Keratinocyte (primary cell): ENCODE measurements around the gene LRP3.

ENCODE experiments used
- CTCF ChIP-seq, 3 experiments: IDR thresholded peaks in 1 of 3; conservative IDR thresholded peaks in 1 of 3; optimal IDR thresholded peaks in 1 of 3; 2 replicates in 2 of 3; 3 replicates in 1 of 3; pipeline versions ENCODE3 to v1.5.1; 2011; ENCODE audit warnings: low read length in 3 of 3, mild to moderate bottlenecking in 3 of 3, moderate library complexity in 2 of 3, control low read depth in 1 of 3, inconsistent platforms in 1 of 3; ENCODE audit not compliant: insufficient read depth in 2 of 3; ENCODE audit errors: extremely low read depth in 1 of 3
- EZH2 ChIP-seq: IDR thresholded peaks from one replicate; pipeline ENCODE4 v1.6.1; 2012; ENCODE audit warnings: inconsistent platforms, mild to moderate bottlenecking, low read length, moderate library complexity

- no peak for TF ChIP-seq CTCF (optimal IDR thresholded peaks at IDR 0.05 in 1 of 3, IDR thresholded peaks at IDR 0.05 in 1 of 3, conservative IDR thresholded peaks at IDR 0.05 in 1 of 3; ENCODE audit: extremely low read depth in 1 of 3, insufficient read depth in 2 of 3, low read length in 3 of 3)
- no peak for TF ChIP-seq EZH2
These were observed 63.7 kb downstream of the LRP3 start for GRCh38 chr19:33257828-33258227.
